Embryonic facial prominence (tissue), 1 donor: ENCODE results near the gene CBX4.

Experiments used
- DNase-seq: peaks from one replicate; pipeline ENCODE4 v3.0.0-alpha.2; 2016; ENCODE audit errors: extremely low spot score

The CBX4 gene

GRCh38 chr17:79839356-79840268 is at the start of gene CBX4:
Gene CBX4 (minus strand): TSS chr17:79839440. CDS start chr17:79839251, 189 bp downstream.
- DNase-seq = peak; percentile 88

GRCh38 chr17:79888009-79888540 is 48.8 kb upstream of the CBX4 start:
- no peak for DNase-seq

- DNase-seq = no peak
Observed at GRCh38 chr17:79887451-79887991, 48.3 kb upstream of the CBX4 start.

GRCh38 chr17:79883202-79883601 is 44.0 kb upstream of the CBX4 start:
- no peak for DNase-seq

- no peak for DNase-seq
Observed at GRCh38 chr17:79878329-79878947, 39.2 kb upstream of the CBX4 start.

GRCh38 chr17:79877041-79877440 is 37.8 kb upstream of the CBX4 start:
- DNase-seq = no peak

- no peak for DNase-seq
Observed at GRCh38 chr17:79875511-79875910, 36.3 kb upstream of the CBX4 start.

GRCh38 chr17:79874329-79874981 is 35.2 kb upstream of the CBX4 start:
- no peak for DNase-seq

- no peak for DNase-seq
Observed at GRCh38 chr17:79873583-79873982, 34.3 kb upstream of the CBX4 start.

GRCh38 chr17:79872762-79873161 is 33.5 kb upstream of the CBX4 start:
- no peak for DNase-seq

GRCh38 chr17:79871131-79871530 is 31.9 kb upstream of the CBX4 start:
- DNase-seq = no peak

- DNase-seq = no peak
Observed at GRCh38 chr17:79870540-79870939, 31.3 kb upstream of the CBX4 start.

GRCh38 chr17:79866791-79867518 is 27.7 kb upstream of the CBX4 start:
- no peak for DNase-seq

GRCh38 chr17:79865351-79866210 is 26.3 kb upstream of the CBX4 start:
- no peak for DNase-seq

- DNase-seq = no peak
Observed at GRCh38 chr17:79864617-79865250, 25.5 kb upstream of the CBX4 start.

GRCh38 chr17:79864147-79864546 is 24.9 kb upstream of the CBX4 start:
- DNase-seq = no peak

- DNase-seq = no peak
Observed at GRCh38 chr17:79862771-79863440, 23.7 kb upstream of the CBX4 start.

- no peak for DNase-seq
Observed at GRCh38 chr17:79862238-79862637, 23.0 kb upstream of the CBX4 start.
